ENCODE data around the gene MSTN.

The MSTN gene

DNA sequence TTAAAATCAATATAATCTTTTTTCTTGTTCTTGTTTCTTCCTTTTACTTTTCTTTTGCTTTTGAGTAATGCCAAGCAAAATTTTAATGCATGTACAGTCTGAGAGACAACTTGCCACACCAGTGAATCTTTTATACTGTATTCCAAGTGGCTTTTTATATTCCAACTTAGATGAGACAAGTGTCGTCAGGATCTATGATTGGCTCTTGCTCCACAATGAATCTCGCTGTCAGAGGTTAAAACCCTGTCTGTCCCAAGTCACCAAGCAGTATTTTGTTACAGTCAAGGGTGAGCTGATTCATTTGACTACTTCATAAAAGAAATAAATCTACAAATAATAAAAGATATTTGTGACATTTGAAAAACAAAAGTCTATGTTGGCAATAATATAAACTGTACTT lies at the start of gene MSTN:
MSTN (minus strand) TSS at position 129 of the 400 bp plus-strand sequence. CDS start 133 bp downstream, outside the sequence.
- DNase-seq, result no peak

DNA sequence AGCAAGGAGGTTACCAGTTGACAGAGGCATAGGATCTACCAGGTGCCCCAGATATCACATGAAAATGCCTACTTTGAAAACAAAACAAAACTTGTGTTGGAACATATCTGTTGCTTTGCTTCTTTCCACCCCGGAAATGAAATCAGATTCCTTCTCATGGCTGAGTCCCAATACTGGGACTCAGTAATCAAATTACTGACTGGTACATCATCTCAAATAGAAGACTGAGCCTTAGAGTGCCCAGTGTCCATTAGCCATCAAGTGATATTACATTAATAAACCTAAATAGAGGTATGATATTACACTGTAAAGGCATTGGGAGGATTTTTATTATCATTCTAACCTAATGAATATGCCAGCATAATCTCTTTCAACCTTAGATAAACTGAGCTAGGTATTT lies 48.6 kb upstream of the MSTN start:
- no peak for DNase-seq

DNA sequence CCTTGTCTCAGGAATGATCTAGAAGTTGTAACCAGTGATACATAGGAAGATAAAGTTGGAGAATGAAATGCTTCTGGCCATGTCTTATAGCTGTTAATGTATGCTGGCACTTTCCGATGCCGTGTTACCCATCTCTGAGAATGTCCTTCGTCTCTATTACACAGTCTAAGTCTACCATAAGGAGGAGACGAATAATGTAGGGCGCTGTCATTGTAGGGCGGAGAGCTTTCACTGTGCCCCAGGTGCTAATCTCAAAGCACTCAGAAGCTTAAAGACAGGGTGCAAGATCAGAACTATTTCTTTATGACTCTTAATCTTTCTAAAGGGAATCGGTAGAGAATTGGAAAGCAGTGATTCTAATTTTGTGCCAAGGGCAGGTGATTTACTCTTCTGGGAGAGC lies 48.2 kb upstream of the MSTN start:
- no peak for DNase-seq

DNA sequence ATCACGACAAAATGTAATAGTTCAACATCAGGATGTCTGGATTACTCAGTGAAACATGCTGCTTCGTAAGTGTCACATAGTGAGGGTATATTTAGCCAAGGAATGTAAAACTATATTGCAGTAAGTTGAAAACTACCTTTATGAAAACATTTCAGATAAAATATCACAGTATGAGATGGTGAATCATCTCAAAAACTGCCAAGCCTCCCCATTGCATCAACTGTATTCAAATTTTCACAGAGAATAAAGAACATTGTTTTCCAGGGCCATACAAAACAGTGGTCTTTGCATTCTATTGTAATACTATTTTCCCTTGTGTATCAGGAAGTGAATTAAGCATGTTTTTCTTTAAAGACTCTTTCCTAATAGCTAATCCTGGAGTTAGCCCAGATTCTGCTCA lies 47.6 kb upstream of the MSTN start:
- DNase-seq, result no peak

DNA sequence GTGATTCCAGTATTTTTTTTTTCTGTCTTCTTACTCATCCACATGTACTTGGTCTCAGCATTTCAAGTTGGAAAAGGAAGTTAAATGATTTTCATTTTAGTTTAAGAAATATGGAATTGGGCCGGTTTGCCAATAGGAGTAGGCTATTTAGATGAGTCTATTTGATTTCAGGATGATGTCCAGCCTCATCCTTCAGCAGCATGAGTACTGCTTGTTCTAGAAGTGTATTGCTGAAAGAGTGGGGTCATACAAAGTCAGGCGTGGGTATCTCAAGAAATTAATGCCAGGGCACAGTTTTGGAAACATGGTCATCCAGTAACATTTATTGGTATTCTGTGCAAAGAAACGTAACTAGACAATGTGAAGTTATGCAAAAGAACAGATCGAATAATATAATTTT lies 44.9 kb upstream of the MSTN start:
- no peak for DNase-seq

GRCh38 chr2:190106783-190107182 lies 44.3 kb upstream of the MSTN start:
- no peak for DNase-seq

DNA sequence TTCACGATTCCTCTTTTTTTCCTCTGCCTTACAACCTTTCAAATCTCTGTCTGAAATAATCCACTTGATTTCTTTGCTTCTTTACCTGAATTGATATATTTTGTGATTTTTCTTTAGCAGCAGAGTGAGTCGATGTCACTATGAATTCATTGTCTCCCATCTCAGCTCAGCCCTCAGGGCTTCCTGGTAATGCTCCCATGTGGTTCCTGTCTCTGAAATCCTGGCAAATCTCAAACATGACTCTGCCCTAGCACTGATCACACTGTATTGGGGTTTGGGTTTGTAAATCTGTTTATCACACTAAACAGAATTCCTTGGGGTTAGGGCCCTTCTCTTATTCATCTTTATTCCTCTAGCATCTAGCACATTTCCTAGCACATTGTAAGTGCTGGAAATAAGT lies 43.0 kb upstream of the MSTN start:
- no peak for DNase-seq

DNA sequence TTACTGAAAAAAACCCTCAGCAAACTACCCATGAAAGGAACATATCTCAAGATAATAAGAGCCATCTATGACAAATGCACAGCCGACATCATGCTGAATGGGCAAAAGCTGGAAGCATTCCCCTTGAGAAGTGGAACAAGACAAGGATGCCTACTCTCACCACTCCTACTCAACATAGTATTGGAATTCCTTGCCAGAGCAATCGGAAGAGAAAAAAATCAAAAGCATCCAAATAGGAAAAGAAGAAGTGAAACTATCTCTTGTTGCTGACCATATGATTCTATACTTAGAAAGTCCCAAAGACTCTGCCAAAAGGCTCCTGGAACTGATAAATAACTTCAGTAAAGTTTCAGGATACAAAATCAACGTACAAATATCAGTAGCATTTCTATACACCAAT lies 40.6 kb upstream of the MSTN start:
- DNase-seq, result no peak

- DNase-seq, result no peak
Observed at GRCh38 chr2:190099890-190100697, 37.6 kb upstream of the MSTN start.

- DNase-seq, result no peak
Observed at GRCh38 chr2:190098851-190099250, 36.3 kb upstream of the MSTN start.

DNA sequence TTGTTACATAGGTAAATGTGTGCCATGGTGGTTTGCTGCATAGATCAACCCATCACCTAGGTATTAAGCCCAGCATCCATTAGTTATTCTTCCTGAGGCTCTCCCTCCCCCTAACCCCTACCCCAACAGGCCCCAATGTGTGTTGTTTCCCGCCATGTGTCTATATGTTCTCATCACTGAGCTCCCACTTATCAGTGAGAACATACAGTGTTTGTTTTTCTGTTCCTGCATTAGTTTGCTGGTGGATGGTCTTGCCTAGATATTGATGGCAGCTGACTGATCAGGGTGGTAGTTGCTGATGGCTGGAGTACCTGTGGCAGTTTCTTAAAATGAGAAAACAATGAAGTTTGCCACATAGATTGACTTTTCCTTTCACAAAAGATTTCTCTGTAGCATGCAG lies 34.6 kb upstream of the MSTN start:
- DNase-seq, result no peak

GRCh38 chr2:190094316-190094871 lies 31.9 kb upstream of the MSTN start:
- no peak for DNase-seq

- no peak for DNase-seq
Observed at GRCh38 chr2:190093793-190094192, 31.3 kb upstream of the MSTN start.

DNA sequence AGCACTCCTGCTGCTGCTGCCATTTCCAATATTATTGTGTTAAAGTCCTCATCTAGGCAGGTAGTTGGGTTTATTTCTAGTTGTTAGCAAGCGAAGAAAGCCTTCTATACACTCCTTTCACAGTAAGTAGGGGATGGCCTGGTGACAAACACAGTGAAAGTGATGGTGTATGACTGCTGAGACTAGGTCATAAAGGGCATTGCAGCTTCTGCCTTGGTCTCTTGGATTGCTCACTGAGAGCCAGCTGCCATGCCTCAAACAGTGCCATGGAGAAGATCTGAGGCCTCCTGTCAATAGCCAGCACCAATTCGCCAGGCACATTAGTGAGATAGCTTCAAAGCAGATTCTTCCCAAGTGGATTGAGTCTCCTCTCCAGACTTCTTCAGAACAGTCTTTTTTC lies 27.6 kb upstream of the MSTN start:
- no peak for DNase-seq

GRCh38 chr2:190088917-190089316 lies 26.4 kb upstream of the MSTN start:
- DNase-seq, result no peak

DNA sequence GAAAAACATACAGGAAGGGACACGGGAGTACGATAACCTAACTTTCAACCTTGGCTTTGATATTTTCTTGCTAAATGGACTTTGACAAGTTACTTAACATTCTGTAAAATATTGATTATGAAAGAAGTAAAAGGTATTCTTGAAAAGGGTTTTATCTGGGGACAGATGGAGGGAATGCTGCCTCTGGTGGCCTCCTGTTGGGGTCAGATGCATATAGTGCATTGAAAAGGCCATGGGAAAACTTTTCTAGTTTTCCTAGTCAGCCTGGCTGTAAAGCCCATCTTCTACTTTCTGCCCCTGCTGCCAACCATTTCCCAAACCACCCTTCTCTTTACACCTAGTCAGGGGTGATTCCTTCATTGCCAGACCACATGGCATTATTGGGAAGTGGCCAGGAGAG lies 22.2 kb upstream of the MSTN start:
- DNase-seq, result no peak

DNA sequence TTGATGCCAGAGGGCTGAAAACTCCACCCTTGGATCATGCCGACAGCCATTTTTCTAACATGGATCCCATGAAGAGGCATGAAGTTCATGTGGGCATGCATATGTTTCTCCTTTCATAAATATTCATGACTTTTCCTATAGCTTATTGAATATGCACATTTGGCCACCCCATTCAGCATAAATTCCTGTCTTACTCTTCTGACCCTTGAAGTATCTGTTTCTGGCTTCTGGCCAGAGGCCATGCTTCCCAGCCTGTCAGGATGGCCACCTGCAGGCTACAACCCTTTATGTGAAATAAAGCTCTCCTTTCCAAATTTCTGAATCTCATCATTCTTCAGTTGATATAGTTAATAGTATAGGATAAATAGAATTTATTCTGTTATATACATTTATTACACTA lies 19.6 kb upstream of the MSTN start:
- no peak for DNase-seq

- DNase-seq, result no peak
Observed at GRCh38 chr2:190080527-190081049, 18.1 kb upstream of the MSTN start.

GRCh38 chr2:190079160-190079559 lies 16.6 kb upstream of the MSTN start:
- no peak for DNase-seq

DNA sequence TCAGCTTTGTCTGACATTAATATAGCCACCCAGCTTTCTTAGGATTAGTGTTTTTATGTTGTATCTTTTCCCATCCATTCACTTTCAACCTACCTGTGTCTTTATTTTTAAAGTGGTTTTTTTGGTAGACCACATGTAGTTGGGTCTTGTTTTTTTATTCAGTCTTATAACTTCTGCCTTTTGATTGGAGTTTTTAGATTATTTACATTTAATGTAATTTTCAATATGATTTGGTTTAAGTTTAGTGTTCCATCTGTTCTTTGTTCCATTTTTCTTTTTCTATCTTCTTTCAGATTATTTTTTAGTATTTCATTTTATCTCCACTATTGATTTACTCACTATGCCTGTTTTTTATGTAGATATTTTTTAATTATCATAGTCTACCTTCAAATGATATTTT lies 13.1 kb upstream of the MSTN start:
- no peak for DNase-seq

GRCh38 chr2:190069936-190070696 lies 7.6 kb upstream of the MSTN start:
- no peak for DNase-seq

GRCh38 chr2:190068764-190069163 lies 6.2 kb upstream of the MSTN start:
- DNase-seq, result no peak

DNA sequence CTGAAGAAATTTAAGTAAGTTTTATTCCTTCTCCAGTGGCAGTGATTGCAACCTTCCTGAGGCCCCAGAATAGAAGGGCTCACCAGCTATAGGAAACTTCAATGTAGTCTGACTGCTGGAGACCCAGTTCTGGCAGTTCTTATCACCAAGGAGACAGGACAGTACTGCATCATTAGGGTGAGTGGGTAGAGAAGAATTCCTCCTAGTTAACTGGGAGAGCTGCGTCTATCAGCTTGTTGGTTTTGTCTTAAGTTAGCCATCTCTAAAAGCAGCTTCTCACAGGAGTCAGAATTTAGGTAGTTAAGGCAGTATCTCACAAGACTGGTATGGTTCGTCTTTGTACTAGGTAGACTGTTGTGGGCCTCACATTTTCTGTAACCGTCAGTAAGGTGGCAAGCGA lies 3.3 kb upstream of the MSTN start:
- no peak for DNase-seq

GRCh38 chr2:190063624-190064023 lies 1.1 kb upstream of the MSTN start:
- DNase-seq, result no peak

Measured in SIG-M5 (cell line).